ENCODE results near the gene HSPA1A.

The HSPA1A gene

DNA sequence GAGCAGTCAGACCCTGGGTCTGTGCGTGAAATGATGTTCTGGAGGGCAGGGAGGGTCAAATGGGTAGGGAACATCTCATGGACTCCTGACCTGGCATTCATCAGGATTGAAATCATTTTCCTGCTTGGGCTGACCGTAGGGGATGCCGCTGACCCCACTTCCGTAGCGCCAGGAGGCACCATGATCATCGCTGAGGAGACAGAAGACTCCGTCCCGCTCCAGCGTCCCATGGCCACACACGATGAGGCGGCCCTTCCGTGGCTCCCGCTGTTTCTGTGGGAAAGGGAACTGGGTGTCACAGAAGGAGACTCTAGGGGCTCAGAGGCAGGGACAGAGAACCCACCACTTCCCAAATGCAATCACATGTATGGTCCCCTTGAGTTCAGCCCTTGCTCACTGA is 45.0 kb downstream of the HSPA1A start:
- Histone ChIP-seq H3K36me3 (ENCODE audit: control insufficient read depth in 2 of 2, insufficient read depth in 1 of 2, low read length in 2 of 2) (peaks cover 0 to 44% of the 10 kb centered on the region in 2 experiments; a peak in 2 of 3 replicates), H3K4me1 (ENCODE audit: control insufficient read depth, insufficient read depth, low read length) (no peaks in the 10 kb centered on the region), H3K27ac (ENCODE audit: extremely low read depth, low read depth, low read length) (no peak overlapping the region), H3K4me3 (ENCODE audit: low read depth, low read length) (no peak overlapping the region), H3K9me3 (ENCODE audit: control insufficient read depth, insufficient read depth, low read depth, low read length) (no peaks in the 10 kb centered on the region)
- ChIA-PET CTCF (interaction anchor here (0.9 to 1.5 kb wide), 3 partner anchors 79 to 188 kb away, joined by 3 to 4 read pairs (median 3); no protein-coding TSS in a partner anchor), POLR2A (interaction anchor here (0.5 to 2.0 kb wide), 4 partner anchors 19 to 46 kb away, joined by 3 to 7 read pairs (median 4); partner anchors contain the start of gene HSPA1B)
- TF ChIP-seq ZNF830 (tag by site-specific recombination; IDR thresholded peaks at IDR 0.05; ENCODE audit: low read depth) (no peak), ZNF501 (tag by site-specific recombination; IDR thresholded peaks at IDR 0.05) (no peak), ZBTB8A (tag by site-specific recombination; IDR thresholded peaks at IDR 0.05) (no peak), ZNF114 (tag by site-specific recombination; IDR thresholded peaks at IDR 0.05) (no peak), ZNF670 (tag by site-specific recombination; IDR thresholded peaks at IDR 0.05; ENCODE audit: low read depth) (no peak), ZNF585B (tag by site-specific recombination; IDR thresholded peaks at IDR 0.05) (no peak), GLIS2 (tag by site-specific recombination; IDR thresholded peaks at IDR 0.05) (no peak), ZNF776 (tag by site-specific recombination; IDR thresholded peaks at IDR 0.05; ENCODE audit: borderline replicate concordance) (no peak), ZEB2 (tag by site-specific recombination; IDR thresholded peaks at IDR 0.05) (no peak), ZIC2 (tag by site-specific recombination; IDR thresholded peaks at IDR 0.05) (no peak), ZNF335 (tag by site-specific recombination; conservative IDR thresholded peaks at IDR 0.05) (no peak), ZNF341 (tag by site-specific recombination; IDR thresholded peaks at IDR 0.05; ENCODE audit: low read depth) (no peak), ZNF169 (tag by site-specific recombination; IDR thresholded peaks at IDR 0.05) (no peak), ZNF660 (tag by site-specific recombination; IDR thresholded peaks at IDR 0.05) (no peak)
- TF ChIP-seq, protein P1, sequence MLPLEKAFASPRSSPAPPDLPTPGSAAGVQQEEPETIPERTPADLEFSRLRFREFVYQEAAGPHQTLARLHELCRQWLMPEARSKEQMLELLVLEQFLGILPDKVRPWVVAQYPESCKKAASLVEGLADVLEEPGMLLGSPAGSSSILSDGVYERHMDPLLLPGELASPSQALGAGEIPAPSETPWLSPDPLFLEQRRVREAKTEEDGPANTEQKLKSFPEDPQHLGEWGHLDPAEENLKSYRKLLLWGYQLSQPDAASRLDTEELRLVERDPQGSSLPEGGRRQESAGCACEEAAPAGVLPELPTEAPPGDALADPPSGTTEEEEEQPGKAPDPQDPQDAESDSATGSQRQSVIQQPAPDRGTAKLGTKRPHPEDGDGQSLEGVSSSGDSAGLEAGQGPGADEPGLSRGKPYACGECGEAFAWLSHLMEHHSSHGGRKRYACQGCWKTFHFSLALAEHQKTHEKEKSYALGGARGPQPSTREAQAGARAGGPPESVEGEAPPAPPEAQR (tag by site-specific recombination; IDR thresholded peaks at IDR 0.05), result no peak
- TF ChIP-seq, protein P2, sequence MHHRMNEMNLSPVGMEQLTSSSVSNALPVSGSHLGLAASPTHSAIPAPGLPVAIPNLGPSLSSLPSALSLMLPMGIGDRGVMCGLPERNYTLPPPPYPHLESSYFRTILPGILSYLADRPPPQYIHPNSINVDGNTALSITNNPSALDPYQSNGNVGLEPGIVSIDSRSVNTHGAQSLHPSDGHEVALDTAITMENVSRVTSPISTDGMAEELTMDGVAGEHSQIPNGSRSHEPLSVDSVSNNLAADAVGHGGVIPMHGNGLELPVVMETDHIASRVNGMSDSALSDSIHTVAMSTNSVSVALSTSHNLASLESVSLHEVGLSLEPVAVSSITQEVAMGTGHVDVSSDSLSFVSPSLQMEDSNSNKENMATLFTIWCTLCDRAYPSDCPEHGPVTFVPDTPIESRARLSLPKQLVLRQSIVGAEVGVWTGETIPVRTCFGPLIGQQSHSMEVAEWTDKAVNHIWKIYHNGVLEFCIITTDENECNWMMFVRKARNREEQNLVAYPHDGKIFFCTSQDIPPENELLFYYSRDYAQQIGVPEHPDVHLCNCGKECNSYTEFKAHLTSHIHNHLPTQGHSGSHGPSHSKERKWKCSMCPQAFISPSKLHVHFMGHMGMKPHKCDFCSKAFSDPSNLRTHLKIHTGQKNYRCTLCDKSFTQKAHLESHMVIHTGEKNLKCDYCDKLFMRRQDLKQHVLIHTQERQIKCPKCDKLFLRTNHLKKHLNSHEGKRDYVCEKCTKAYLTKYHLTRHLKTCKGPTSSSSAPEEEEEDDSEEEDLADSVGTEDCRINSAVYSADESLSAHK (tag by site-specific recombination; IDR thresholded peaks at IDR 0.05), result no peak
- TF ChIP-seq, protein P3, sequence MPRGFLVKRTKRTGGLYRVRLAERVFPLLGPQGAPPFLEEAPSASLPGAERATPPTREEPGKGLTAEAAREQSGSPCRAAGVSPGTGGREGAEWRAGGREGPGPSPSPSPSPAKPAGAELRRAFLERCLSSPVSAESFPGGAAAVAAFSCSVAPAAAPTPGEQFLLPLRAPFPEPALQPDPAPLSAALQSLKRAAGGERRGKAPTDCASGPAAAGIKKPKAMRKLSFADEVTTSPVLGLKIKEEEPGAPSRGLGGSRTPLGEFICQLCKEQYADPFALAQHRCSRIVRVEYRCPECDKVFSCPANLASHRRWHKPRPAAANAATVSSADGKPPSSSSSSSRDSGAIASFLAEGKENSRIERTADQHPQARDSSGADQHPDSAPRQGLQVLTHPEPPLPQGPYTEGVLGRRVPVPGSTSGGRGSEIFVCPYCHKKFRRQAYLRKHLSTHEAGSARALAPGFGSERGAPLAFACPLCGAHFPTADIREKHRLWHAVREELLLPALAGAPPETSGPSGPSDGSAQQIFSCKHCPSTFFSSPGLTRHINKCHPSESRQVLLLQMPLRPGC (tag by site-specific recombination; IDR thresholded peaks at IDR 0.05), result no peak
- TF ChIP-seq, protein P4, sequence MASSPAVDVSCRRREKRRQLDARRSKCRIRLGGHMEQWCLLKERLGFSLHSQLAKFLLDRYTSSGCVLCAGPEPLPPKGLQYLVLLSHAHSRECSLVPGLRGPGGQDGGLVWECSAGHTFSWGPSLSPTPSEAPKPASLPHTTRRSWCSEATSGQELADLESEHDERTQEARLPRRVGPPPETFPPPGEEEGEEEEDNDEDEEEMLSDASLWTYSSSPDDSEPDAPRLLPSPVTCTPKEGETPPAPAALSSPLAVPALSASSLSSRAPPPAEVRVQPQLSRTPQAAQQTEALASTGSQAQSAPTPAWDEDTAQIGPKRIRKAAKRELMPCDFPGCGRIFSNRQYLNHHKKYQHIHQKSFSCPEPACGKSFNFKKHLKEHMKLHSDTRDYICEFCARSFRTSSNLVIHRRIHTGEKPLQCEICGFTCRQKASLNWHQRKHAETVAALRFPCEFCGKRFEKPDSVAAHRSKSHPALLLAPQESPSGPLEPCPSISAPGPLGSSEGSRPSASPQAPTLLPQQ (tag by site-specific recombination; IDR thresholded peaks at IDR 0.05), result no peak

DNA sequence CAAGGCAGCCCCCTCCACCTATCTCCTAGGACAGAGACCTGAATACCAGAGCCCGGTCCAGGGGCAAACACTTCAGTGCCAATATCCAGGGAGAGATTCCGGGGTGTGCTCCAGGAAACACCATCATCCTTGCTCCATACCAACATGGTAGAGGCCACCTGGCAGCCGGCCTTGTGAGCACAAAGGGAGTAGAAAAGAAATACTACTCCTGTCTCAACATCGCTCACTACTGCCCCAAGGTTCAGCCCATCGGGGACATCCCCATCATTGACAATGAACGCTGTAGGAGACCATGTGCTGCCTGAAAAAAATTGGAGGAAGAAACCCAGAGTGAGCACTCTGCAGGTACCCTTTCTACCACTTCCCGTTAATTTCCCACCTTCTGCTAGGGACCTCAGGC is 45.8 kb downstream of the HSPA1A start:
- Histone ChIP-seq H3K9me3 (ENCODE audit: control insufficient read depth, insufficient read depth, low read depth, low read length) (no peaks in the 10 kb centered on the region), H3K36me3 (ENCODE audit: control insufficient read depth in 2 of 2, insufficient read depth in 1 of 2, low read length in 2 of 2) (peaks cover 0 to 42% of the 10 kb centered on the region in 2 experiments; a peak in 2 of 3 replicates), H3K4me3 (ENCODE audit: low read depth, low read length) (no peak overlapping the region), H3K4me1 (ENCODE audit: control insufficient read depth, insufficient read depth, low read length) (no peaks in the 10 kb centered on the region), H3K27ac (ENCODE audit: extremely low read depth, low read depth, low read length) (no peak overlapping the region)
- POLR2A ChIA-PET, result interaction anchor here (1.3 kb wide), 1 partner anchor 34 kb away, joined by 3 read pairs; the partner anchor contains the start of gene HSPA1B
- CTCF ChIA-PET, result interaction anchor here (0.5 to 1.5 kb wide), 2 partner anchors 78 to 199 kb away, joined by 3 to 7 read pairs; no protein-coding TSS in a partner anchor
- TF ChIP-seq ZNF157 (tag by site-specific recombination; IDR thresholded peaks at IDR 0.05), result no peak
- TF ChIP-seq ZNF548 (tag by site-specific recombination; IDR thresholded peaks at IDR 0.05), result no peak
- no peak for TF ChIP-seq ZNF621 (tag by site-specific recombination; IDR thresholded peaks at IDR 0.05)
- TF ChIP-seq ZSCAN30 (tag by site-specific recombination; IDR thresholded peaks at IDR 0.05), result no peak
- TF ChIP-seq ZNF174 (tag by site-specific recombination; IDR thresholded peaks at IDR 0.05), result no peak
- TF ChIP-seq, protein P5, sequence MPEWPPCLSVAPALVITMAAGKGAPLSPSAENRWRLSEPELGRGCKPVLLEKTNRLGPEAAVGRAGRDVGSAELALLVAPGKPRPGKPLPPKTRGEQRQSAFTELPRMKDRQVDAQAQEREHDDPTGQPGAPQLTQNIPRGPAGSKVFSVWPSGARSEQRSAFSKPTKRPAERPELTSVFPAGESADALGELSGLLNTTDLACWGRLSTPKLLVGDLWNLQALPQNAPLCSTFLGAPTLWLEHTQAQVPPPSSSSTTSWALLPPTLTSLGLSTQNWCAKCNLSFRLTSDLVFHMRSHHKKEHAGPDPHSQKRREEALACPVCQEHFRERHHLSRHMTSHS (tag by site-specific recombination; IDR thresholded peaks at IDR 0.05), result no peak
- no peak for TF ChIP-seq ZXDB (tag by site-specific recombination; IDR thresholded peaks at IDR 0.05)
- TF ChIP-seq ZNF350 (tag by site-specific recombination; IDR thresholded peaks at IDR 0.05), result no peak
- TF ChIP-seq, protein P6, sequence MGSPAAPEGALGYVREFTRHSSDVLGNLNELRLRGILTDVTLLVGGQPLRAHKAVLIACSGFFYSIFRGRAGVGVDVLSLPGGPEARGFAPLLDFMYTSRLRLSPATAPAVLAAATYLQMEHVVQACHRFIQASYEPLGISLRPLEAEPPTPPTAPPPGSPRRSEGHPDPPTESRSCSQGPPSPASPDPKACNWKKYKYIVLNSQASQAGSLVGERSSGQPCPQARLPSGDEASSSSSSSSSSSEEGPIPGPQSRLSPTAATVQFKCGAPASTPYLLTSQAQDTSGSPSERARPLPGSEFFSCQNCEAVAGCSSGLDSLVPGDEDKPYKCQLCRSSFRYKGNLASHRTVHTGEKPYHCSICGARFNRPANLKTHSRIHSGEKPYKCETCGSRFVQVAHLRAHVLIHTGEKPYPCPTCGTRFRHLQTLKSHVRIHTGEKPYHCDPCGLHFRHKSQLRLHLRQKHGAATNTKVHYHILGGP (tag by site-specific recombination; IDR thresholded peaks at IDR 0.05), result no peak
- no peak for TF ChIP-seq ZIC2 (tag by site-specific recombination; IDR thresholded peaks at IDR 0.05)
- TF ChIP-seq ZSCAN23 (tag by site-specific recombination; IDR thresholded peaks at IDR 0.05), result no peak

All from HEK293 (cell line).